ENCODE measurements around the gene SPG11.
"Not testable (repeated sequence)": the region's sequence is repeated elsewhere in the genome, so short reads cannot be mapped to it uniquely, and the experiment has no call there.

The SPG11 gene

DNA sequence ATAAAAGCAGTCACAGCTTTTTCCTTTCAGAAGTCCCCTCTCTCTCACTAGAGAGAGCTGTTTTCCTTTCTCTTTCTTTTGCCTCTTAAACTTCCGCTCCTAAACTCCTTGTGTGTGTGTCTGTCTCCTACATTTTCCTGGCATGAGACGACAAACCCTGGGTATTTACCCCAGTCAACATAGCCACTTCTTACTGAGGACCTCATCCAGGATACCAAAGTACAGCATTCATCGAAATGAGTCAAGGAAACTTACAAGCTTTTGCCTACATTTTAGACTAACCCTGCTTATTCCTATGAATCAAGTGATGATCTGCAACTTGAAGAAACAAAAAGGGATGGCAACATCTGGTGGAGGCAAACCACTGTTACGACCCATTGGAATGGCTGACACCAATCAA, 31.0 kb upstream of the SPG11 start:
- no peak overlapping the region for H3K4me3 ChIP-seq (ENCODE audit: low read length)
- TF ChIP-seq, protein P1, sequence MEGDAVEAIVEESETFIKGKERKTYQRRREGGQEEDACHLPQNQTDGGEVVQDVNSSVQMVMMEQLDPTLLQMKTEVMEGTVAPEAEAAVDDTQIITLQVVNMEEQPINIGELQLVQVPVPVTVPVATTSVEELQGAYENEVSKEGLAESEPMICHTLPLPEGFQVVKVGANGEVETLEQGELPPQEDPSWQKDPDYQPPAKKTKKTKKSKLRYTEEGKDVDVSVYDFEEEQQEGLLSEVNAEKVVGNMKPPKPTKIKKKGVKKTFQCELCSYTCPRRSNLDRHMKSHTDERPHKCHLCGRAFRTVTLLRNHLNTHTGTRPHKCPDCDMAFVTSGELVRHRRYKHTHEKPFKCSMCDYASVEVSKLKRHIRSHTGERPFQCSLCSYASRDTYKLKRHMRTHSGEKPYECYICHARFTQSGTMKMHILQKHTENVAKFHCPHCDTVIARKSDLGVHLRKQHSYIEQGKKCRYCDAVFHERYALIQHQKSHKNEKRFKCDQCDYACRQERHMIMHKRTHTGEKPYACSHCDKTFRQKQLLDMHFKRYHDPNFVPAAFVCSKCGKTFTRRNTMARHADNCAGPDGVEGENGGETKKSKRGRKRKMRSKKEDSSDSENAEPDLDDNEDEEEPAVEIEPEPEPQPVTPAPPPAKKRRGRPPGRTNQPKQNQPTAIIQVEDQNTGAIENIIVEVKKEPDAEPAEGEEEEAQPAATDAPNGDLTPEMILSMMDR (conservative IDR thresholded peaks at IDR 0.05; ENCODE audit: low read length), result no peak
- DNase-seq (ENCODE audit: low read depth), result peak; percentile 30

DNA sequence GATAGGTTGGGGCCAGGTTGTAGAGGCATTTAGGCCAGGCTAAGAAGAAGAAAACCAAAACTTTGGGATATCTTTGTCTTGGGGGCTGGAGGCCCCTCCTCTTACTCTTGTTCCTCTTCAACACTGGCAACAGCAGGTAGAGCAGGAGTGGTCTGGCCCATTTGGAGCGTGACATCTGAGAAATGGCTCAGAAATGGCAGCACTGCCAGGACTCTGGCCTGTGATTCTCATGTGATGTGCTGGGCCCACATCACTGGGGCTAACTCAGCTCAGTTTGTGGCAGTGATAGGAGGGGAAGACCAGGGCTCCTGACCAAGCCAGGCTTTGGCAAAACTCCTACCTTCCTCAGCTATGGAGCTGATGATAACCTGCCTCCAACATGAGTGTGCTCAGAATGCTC, 29.2 kb upstream of the SPG11 start:
- DNase-seq (ENCODE audit: low read depth), result no peak
- H3K4me3 ChIP-seq (ENCODE audit: low read length), result no peak overlapping the region
- TF ChIP-seq, protein P1 (conservative IDR thresholded peaks at IDR 0.05; ENCODE audit: low read length), result no peak

GRCh38 chr15:44690245-44690644, 26.8 kb upstream of the SPG11 start:
- H3K4me3 ChIP-seq (ENCODE audit: low read length); DNase-seq (ENCODE audit: low read depth): not testable (repeated sequence)

DNA sequence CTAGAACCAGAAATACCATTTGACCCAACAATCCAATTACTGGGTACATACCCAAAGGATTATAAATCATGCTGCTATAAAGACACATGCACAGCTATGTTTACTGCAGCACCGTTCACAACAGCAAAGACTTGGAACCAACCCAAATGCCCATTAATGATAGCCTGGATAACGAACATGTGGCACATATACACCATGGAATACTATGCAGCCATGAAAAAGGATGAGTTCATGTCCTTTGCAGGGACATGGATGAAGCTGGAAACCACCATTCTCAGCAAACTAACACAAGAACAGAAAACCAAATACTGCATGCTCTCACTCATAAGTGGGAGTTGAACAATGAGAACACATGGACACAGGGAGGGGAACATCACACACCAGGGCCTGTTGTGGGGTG, 25.9 kb upstream of the SPG11 start:
- not testable (repeated sequence) for DNase-seq (ENCODE audit: low read depth); H3K4me3 ChIP-seq (ENCODE audit: low read length)

GRCh38 chr15:44682809-44683682, 19.6 kb upstream of the SPG11 start:
- not testable (repeated sequence) for DNase-seq (ENCODE audit: low read depth); H3K4me3 ChIP-seq (ENCODE audit: low read length)

DNA sequence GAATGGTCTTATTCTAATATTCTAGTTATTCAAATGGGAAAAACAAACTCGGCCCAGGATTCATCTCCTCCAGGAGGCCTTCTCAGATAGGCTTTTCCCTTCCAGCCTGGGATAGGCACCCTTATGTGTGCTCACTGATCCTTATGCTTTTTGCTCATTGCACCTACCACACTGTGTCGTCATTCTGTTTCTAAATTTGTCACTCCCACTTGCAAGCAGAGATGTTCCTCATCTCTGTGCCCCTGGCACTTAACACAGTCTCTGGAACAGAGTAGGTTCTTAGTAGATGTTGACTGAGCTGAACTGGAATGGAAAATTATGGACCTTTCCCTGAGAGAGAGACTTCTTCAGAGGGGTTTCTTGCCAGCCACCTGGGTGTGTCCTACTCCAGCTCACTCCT, 18.7 kb upstream of the SPG11 start:
- TF ChIP-seq, protein P1 (conservative IDR thresholded peaks at IDR 0.05; ENCODE audit: low read length), result no peak
- DNase-seq (ENCODE audit: low read depth), result no peak

GRCh38 chr15:44676676-44677075, 13.2 kb upstream of the SPG11 start:
- TF ChIP-seq, protein P1 (conservative IDR thresholded peaks at IDR 0.05; ENCODE audit: low read length), result no peak

More for the DNA sequence above, 18.7 kb upstream of the SPG11 start:
- no peak overlapping the region for H3K4me3 ChIP-seq (ENCODE audit: low read length)

DNA sequence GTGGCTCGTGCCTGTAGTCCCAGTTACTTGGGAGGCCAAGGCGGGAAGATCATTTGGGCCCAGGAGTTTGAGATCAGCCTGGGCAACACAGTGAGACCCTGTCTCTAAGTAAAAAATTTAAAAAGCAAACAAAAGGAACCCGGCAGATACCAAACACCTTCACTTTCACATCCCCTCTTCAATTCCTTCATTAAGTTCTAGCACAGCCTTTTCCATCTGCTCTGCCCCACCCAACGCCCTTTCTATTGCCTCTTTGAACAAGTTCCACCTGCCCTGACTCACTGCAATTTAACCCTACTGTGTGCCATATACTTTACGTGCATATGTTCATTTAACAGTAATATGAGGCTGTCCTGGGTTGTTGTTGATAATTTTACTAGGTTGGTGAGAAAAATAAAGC, 12.4 kb upstream of the SPG11 start:
- TF ChIP-seq, protein P1 (conservative IDR thresholded peaks at IDR 0.05; ENCODE audit: low read length), result no peak
- H3K4me3 ChIP-seq (ENCODE audit: low read length), result no peak overlapping the region
- DNase-seq (ENCODE audit: low read depth), result no peak

More at GRCh38 chr15:44676676-44677075, 13.2 kb upstream of the SPG11 start:
- DNase-seq (ENCODE audit: low read depth), result no peak
- no peak overlapping the region for H3K4me3 ChIP-seq (ENCODE audit: low read length)
